Central memory CD4-positive, alpha-beta T cell (primary cell): ENCODE data around the gene FMNL3.

Experiments used
- DNase-seq: peaks from one replicate; pipeline ENCODE4 v3.0.0; 2022

The FMNL3 gene

GRCh38 chr12:49598527-49598926 is 108.7 kb downstream of the FMNL3 start:
- no peak for DNase-seq

GRCh38 chr12:49588721-49589516 is 118.3 kb downstream of the FMNL3 start:
- no peak for DNase-seq

GRCh38 chr12:49588281-49588680 is 118.9 kb downstream of the FMNL3 start:
- no peak for DNase-seq

- no peak for DNase-seq
Observed at GRCh38 chr12:49587174-49587908, 119.9 kb downstream of the FMNL3 start.
